GM12878 (cell line): Measurements from ENCODE around the gene JAG2. TPM values are rescaled to one million over a fixed set of nuclear protein-coding genes. Genes with fewer than 3 reads are reported as not detected.

Experiments
- ATAC-seq: fragments of 200-7000 bp; cut with Tn5 transposase; 3 replicates; pipeline ENCODE4 v1.9.1; 2020; ENCODE audit warnings: mild to moderate bottlenecking, moderate library complexity
- BruUV-seq: library from RNA; stranded (reverse); fragments of 400-500 nt; replicated peaks from 2 replicates; lab custom pipeline; 2021; lab: Mats Ljungman, UMichigan
- CTCF ChIA-PET: fragments of 300-600 bp; sonication (Branson Sonifier 250); formaldehyde crosslinking; extraction: SDS; loops from one replicate; lab custom pipeline; 2021; ENCODE audit warnings: inconsistent platforms; lab: Yijun Ruan, JAX
- POLR2A ChIA-PET: fragments of 350-600 bp; formaldehyde crosslinking; extraction: SDS; loops from one replicate; lab custom pipeline; 2021; ENCODE audit warnings: inconsistent platforms; lab: Charles Lee
- RAD21 ChIA-PET: fragments of 300-600 bp; sonication (Branson Sonifier 250); formaldehyde crosslinking; loops from one replicate; lab custom pipeline; 2023; ENCODE audit warnings: antibody characterized with exemption; ENCODE audit not compliant: unreplicated experiment; lab: Charles Lee
- SMC1A ChIA-PET: fragments of 300-600 bp; sonication (Branson Sonifier 250); formaldehyde crosslinking; loops from one replicate; lab custom pipeline; 2023; ENCODE audit not compliant: unreplicated experiment, uncharacterized antibody; lab: Charles Lee
- DNase-seq: peaks from one replicate; pipeline ENCODE4 v3.0.0-alpha.2; 2011; ENCODE audit warnings: low read depth, low spot score
- FAIRE-seq: peaks from 3 replicates; lab custom pipeline; 2011; peaks lifted over from hg19 to GRCh38; lab: Jason Lieb, UNC
- H2AFZ ChIP-seq: 2 replicates; pipeline ENCODE4 v1.6.0; 2011; ENCODE audit warnings: low read depth, low read length, control low read depth; ENCODE audit not compliant: control insufficient read depth
- H3K27ac ChIP-seq: 2 replicates; pipeline ENCODE4 v1.5.1; 2011; ENCODE audit warnings: control low read depth; ENCODE audit not compliant: control insufficient read depth, insufficient read depth
- H3K27me3 ChIP-seq, 2 experiments: replicated peaks in 1 of 2; 2 replicates each; pipeline versions ENCODE4 v1.6.0 to v1.6.1; 2011; ENCODE audit warnings: low read length in 1 of 2; ENCODE audit not compliant: control insufficient read depth in 2 of 2, insufficient read depth in 2 of 2
- H3K36me3 ChIP-seq, 2 experiments: 2 replicates each; pipeline ENCODE4 v1.5.1; 2011; ENCODE audit warnings: low read length in 1 of 2; ENCODE audit not compliant: control insufficient read depth in 2 of 2, insufficient read depth in 2 of 2
- H3K4me1 ChIP-seq: 2 replicates; pipeline ENCODE4 v1.6.1; 2011; ENCODE audit warnings: mild to moderate bottlenecking, low read length, moderate library complexity, mixed read lengths; ENCODE audit not compliant: control insufficient read depth, insufficient read depth
- H3K4me2 ChIP-seq: 2 replicates; pipeline ENCODE4 v1.6.0; 2011; ENCODE audit warnings: control low read depth; ENCODE audit not compliant: control insufficient read depth, insufficient read depth
- H3K4me3 ChIP-seq: fragments of 200-600 bp; sonication (generic); 2 replicates; pipeline ENCODE4 v1.5.1; 2016
- H3K79me2 ChIP-seq: 2 replicates; pipeline ENCODE4 v1.6.0; 2011; ENCODE audit warnings: low read length; ENCODE audit not compliant: control insufficient read depth, insufficient read depth
- H3K9ac ChIP-seq: 2 replicates; pipeline ENCODE4 v1.8.0; 2011; ENCODE audit warnings: low read length, control low read depth, mixed read lengths; ENCODE audit not compliant: control insufficient read depth, insufficient read depth
- H3K9me3 ChIP-seq: replicated peaks from 3 replicates; pipeline ENCODE4 v1.5.1; 2011; ENCODE audit warnings: mild to moderate bottlenecking, low read length; ENCODE audit not compliant: control insufficient read depth, insufficient read depth
- H4K20me1 ChIP-seq: 2 replicates; pipeline ENCODE4 v1.6.0; 2011; ENCODE audit not compliant: control insufficient read depth, insufficient read depth
- CBFB ChIP-seq: IDR thresholded peaks from 2 replicates; pipeline ENCODE4 v1.6.1; 2016; ENCODE audit warnings: antibody characterized with exemption, low read depth
- CEBPB ChIP-seq, 2 experiments: fragments of 150-350 bp in 1 of 2; IDR thresholded peaks; 2 replicates each; pipeline ENCODE4 v1.6.1; 2012 to 2014; ENCODE audit warnings: low read depth in 2 of 2, low read length in 2 of 2, borderline replicate concordance in 1 of 2, inconsistent platforms in 1 of 2
- FOS ChIP-seq: IDR thresholded peaks from 3 replicates; pipeline ENCODE4 v1.6.1; 2011; ENCODE audit warnings: borderline replicate concordance; ENCODE audit not compliant: insufficient read length; ENCODE audit errors: extremely low read depth
- IRF4 ChIP-seq: IDR thresholded peaks from 2 replicates; pipeline ENCODE4 v1.6.1; 2011; ENCODE audit warnings: low read depth, low read length
- JUNB ChIP-seq: IDR thresholded peaks from 2 replicates; pipeline ENCODE4 v1.6.1; 2016; ENCODE audit warnings: antibody characterized with exemption, mild to moderate bottlenecking
- KAT2A ChIP-seq: conservative IDR thresholded peaks from 2 replicates; pipeline ENCODE4 v1.6.1; 2011; ENCODE audit warnings: low read depth, low read length; ENCODE audit not compliant: control insufficient read depth
- NR2C1 ChIP-seq: fragments of 450-650 bp; IDR thresholded peaks from 2 replicates; pipeline ENCODE4 v1.6.1; 2017; ENCODE audit warnings: antibody characterized with exemption, mild to moderate bottlenecking, moderate library complexity
- RAD51 ChIP-seq: fragments of 450-650 bp; IDR thresholded peaks from 2 replicates; pipeline ENCODE4 v1.6.1; 2016; ENCODE audit warnings: moderate library complexity, mild to moderate bottlenecking, inconsistent platforms
- RCOR1 ChIP-seq: conservative IDR thresholded peaks from 2 replicates; pipeline ENCODE4 v1.6.1; 2012; ENCODE audit warnings: low read depth, low read length, improper control_type of control experiment
- SMC3 ChIP-seq: IDR thresholded peaks from 2 replicates; pipeline ENCODE4 v1.6.1; 2011; ENCODE audit warnings: low read length, improper control_type of control experiment, borderline replicate concordance
- WGBS: methylation state at CpG from one replicate; pipeline ENCODE4 v1.1.6; 2016; ENCODE audit warnings: low lambda C conversion rate; ENCODE audit not compliant: insufficient replicate concordance, insufficient coverage; ENCODE audit errors: missing lambda C conversion rate; 5-methylcytosine and 5-hydroxymethylcytosine counted together
- in situ Hi-C: fragments of 300-500 bp; cut with MboI; formaldehyde crosslinking; loops from 9 replicates; pipeline ENCODE4 v1.14.3; 2018; ENCODE audit warnings: mixed read lengths
- intact Hi-C: fragments of 100-400 bp; cut with micrococcal nuclease; formaldehyde crosslinking; loops from one replicate; pipeline ENCODE4 v1.14.2; 2022; ENCODE audit not compliant: unreplicated experiment
- polyA plus RNA-seq, 11 experiments: library from polyadenylated mRNA; depleted of rRNA in 4 of 11; unstranded in 6 of 11; stranded (reverse) in 5 of 11; fragments of >200 nt; fragmentation: Nextera tagmentation in 4 of 11; fragmentation: Illumina TruSeq in 1 of 11; extraction: Ambion mirVana in 4 of 11; extraction: Trizol in 1 of 11; gene quantifications; 1 replicate in 1 of 11; 2 replicates in 10 of 11; pipeline versions ENCODE4 v1.2.1 to v1.2.3, GENCODE V29; 2011 to 2016; ENCODE audit warnings: inconsistent platforms in 2 of 11, missing spikeins in 2 of 11, low read depth in 1 of 11
- total RNA-seq, 4 experiments: library from RNA; depleted of rRNA in 3 of 4; stranded (reverse); fragments of >200 nt in 3 of 4; fragmentation: Illumina TruSeq in 1 of 4; extraction: Trizol in 1 of 4; gene quantifications; 2 replicates each; pipeline versions ENCODE4 v1.2.1 to v1.2.3, GENCODE V29; 2013 to 2021
- TF ChIP-seq, protein P1 (sequence below): IDR thresholded peaks from 2 replicates; pipeline ENCODE4 v1.6.1; 2012; ENCODE audit warnings: low read depth, low read length, improper control_type of control experiment
- TF ChIP-seq, protein P2 (sequence below): fragments of 450-650 bp; IDR thresholded peaks from 2 replicates; pipeline ENCODE4 v1.6.1; 2018; ENCODE audit warnings: borderline replicate concordance, mild to moderate bottlenecking; ENCODE audit not compliant: partially characterized antibody
- TF ChIP-seq, protein P3 (sequence below): fragments of 450-650 bp; IDR thresholded peaks from 2 replicates; pipeline ENCODE4 v1.6.1; 2017; ENCODE audit warnings: mild to moderate bottlenecking
- TF ChIP-seq, protein P4 (sequence below): fragments of 450-650 bp; conservative IDR thresholded peaks from 2 replicates; pipeline ENCODE4 v1.6.1; 2017; ENCODE audit warnings: mild to moderate bottlenecking, moderate library complexity

The JAG2 gene
- total and polyA plus RNA-seq, 10 of the 15 experiments (the other 5 are each of a cell fraction or from before 2014, with no cell fraction given) = 0.04 to 0.14 (median 0.06) TPM; not detected in 5

DNA sequence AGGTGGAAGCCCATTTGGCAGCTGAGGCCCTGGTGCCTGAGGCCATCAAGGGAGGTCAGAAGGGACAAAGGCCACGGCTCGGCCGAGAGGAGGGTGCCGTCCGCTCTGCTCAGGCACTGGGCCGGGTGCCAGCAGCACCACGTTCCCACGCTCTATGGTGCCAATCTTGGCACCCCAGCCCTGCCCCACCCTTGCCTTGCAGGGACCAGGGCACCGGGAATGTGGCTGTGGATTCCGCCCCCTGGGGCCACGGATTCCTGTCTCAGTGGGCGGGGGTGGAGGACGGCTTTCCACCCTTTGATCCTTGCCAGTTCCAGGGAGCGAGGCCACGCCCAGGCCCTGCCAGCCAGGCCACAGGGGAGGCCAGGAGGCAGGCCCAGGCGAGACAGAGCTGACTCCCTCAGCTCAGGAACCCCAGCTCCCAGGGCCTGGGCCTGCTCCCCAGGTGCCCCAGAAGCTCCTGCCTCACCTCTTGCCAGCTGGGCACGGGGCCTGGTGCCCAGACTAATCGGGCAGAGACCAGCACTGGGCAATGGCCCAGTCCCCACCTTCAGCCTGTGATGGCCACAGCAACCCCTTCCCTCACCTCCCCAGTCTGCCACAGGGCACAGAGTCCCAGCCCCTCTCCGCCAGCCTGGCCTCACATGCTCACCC, 76.9 kb downstream of the JAG2 start:
- in situ Hi-C loops = no loop called here
- CTCF ChIA-PET = interaction anchor here (1.9 to 2.2 kb wide), 3 partner anchors 20 to 260 kb away, joined by 7 to 14 read pairs (median 12); no protein-coding TSS in a partner anchor
- TF ChIP-seq FOS (no peak), CEBPB (IDR thresholded peaks at IDR 0.05; ENCODE audit: borderline replicate concordance in 1 of 2, low read depth in 2 of 2, low read length in 2 of 2) (no peak), KAT2A (no peak), JUNB (no peak), RCOR1 (no peak), RAD51 (no peak), CBFB (no peak), NR2C1 (no peak), SMC3 (no peak), IRF4 (no peak)
- TF ChIP-seq, protein P1, sequence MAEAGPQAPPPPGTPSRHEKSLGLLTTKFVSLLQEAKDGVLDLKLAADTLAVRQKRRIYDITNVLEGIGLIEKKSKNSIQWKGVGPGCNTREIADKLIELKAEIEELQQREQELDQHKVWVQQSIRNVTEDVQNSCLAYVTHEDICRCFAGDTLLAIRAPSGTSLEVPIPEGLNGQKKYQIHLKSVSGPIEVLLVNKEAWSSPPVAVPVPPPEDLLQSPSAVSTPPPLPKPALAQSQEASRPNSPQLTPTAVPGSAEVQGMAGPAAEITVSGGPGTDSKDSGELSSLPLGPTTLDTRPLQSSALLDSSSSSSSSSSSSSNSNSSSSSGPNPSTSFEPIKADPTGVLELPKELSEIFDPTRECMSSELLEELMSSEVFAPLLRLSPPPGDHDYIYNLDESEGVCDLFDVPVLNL = no peak
- TF ChIP-seq, protein P2, sequence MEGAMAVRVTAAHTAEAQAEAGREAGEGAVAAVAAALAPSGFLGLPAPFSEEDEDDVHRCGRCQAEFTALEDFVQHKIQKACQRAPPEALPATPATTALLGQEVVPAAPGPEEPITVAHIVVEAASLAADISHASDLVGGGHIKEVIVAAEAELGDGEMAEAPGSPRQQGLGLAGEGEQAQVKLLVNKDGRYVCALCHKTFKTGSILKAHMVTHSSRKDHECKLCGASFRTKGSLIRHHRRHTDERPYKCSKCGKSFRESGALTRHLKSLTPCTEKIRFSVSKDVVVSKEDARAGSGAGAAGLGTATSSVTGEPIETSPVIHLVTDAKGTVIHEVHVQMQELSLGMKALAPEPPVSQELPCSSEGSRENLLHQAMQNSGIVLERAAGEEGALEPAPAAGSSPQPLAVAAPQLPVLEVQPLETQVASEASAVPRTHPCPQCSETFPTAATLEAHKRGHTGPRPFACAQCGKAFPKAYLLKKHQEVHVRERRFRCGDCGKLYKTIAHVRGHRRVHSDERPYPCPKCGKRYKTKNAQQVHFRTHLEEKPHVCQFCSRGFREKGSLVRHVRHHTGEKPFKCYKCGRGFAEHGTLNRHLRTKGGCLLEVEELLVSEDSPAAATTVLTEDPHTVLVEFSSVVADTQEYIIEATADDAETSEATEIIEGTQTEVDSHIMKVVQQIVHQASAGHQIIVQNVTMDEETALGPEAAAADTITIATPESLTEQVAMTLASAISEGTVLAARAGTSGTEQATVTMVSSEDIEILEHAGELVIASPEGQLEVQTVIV = no peak
- TF ChIP-seq, protein P3, sequence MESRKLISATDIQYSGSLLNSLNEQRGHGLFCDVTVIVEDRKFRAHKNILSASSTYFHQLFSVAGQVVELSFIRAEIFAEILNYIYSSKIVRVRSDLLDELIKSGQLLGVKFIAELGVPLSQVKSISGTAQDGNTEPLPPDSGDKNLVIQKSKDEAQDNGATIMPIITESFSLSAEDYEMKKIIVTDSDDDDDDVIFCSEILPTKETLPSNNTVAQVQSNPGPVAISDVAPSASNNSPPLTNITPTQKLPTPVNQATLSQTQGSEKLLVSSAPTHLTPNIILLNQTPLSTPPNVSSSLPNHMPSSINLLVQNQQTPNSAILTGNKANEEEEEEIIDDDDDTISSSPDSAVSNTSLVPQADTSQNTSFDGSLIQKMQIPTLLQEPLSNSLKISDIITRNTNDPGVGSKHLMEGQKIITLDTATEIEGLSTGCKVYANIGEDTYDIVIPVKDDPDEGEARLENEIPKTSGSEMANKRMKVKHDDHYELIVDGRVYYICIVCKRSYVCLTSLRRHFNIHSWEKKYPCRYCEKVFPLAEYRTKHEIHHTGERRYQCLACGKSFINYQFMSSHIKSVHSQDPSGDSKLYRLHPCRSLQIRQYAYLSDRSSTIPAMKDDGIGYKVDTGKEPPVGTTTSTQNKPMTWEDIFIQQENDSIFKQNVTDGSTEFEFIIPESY = no peak
- TF ChIP-seq, protein P4, sequence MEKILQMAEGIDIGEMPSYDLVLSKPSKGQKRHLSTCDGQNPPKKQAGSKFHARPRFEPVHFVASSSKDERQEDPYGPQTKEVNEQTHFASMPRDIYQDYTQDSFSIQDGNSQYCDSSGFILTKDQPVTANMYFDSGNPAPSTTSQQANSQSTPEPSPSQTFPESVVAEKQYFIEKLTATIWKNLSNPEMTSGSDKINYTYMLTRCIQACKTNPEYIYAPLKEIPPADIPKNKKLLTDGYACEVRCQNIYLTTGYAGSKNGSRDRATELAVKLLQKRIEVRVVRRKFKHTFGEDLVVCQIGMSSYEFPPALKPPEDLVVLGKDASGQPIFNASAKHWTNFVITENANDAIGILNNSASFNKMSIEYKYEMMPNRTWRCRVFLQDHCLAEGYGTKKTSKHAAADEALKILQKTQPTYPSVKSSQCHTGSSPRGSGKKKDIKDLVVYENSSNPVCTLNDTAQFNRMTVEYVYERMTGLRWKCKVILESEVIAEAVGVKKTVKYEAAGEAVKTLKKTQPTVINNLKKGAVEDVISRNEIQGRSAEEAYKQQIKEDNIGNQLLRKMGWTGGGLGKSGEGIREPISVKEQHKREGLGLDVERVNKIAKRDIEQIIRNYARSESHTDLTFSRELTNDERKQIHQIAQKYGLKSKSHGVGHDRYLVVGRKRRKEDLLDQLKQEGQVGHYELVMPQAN = no peak

More for the DNA sequence above, 76.9 kb downstream of the JAG2 start:
- H2AFZ ChIP-seq = no peak overlapping the region
- FAIRE-seq (no peak), ATAC-seq (no peak), DNase-seq (no peak)
- POLR2A ChIA-PET = no interaction called here
- no peaks in the 10 kb centered on the region for H3K36me3 ChIP-seq
- H3K4me2 ChIP-seq = no peak overlapping the region
- H3K9me3 ChIP-seq = no peaks in the 10 kb centered on the region
- WGBS = 74% methylated on average over 19 of the region's 19 CpGs
- no peaks in the 10 kb centered on the region; the same call in 1 of the 2 replicates for H3K79me2 ChIP-seq
- no peaks in the 10 kb centered on the region for H3K27me3 ChIP-seq
- BruUV-seq = no TSS peak
- no peak overlapping the region for H3K27ac ChIP-seq
- no peak overlapping the region for H3K4me3 ChIP-seq
- no peak overlapping the region for H3K9ac ChIP-seq
- RAD21 ChIA-PET = interaction anchor here (1.0 kb wide), 1 partner anchor 191 kb away, joined by 3 read pairs; no protein-coding TSS in a partner anchor
- SMC1A ChIA-PET = no interaction called here
- intact Hi-C loops = loop anchor here (2.0 to 10.0 kb wide), 3 partner anchors 73 to 191 kb away; partner anchors contain the start of gene JAG2
- H3K4me1 ChIP-seq = peaks cover 14% of the 10 kb centered on the region
- H4K20me1 ChIP-seq = no peaks in the 10 kb centered on the region
